Activated T-helper 17 cell treated with anti-CD3 and anti-CD28 coated beads, Interleukin-2, amount 50 U/mL, for 72 hours (primary cell): Measurements from ENCODE around the gene PPP1R3C. TPM values are rescaled to one million over a fixed set of nuclear protein-coding genes. Genes with fewer than 3 reads are reported as not detected.

ENCODE experiments used
- ATAC-seq: fragments of 150-1000 bp; cut with Tn5 transposase; replicated peaks from 2 replicates; pipeline ENCODE4 v1.10.0; 2021; ENCODE audit warnings: mild to moderate bottlenecking, moderate library complexity
- H3K27ac Mint-ChIP-seq: one replicate; pipeline ENCODE4 v1.8.0; 2022; ENCODE audit warnings: mixed read lengths
- H3K27me3 Mint-ChIP-seq: one replicate; pipeline ENCODE4 v1.8.0; 2022; ENCODE audit warnings: mixed read lengths
- H3K36me3 Mint-ChIP-seq: one replicate; pipeline ENCODE4 v1.8.0; 2022; ENCODE audit warnings: low read depth, mild to moderate bottlenecking, mixed read lengths
- H3K4me1 Mint-ChIP-seq: one replicate; pipeline ENCODE4 v1.8.0; 2022; ENCODE audit warnings: mixed read lengths
- H3K4me3 Mint-ChIP-seq: one replicate; pipeline ENCODE4 v1.8.0; 2022; ENCODE audit warnings: mild to moderate bottlenecking, mixed read lengths
- H3K9me3 Mint-ChIP-seq: one replicate; pipeline ENCODE4 v1.8.0; 2022; ENCODE audit warnings: mixed read lengths
- total RNA-seq, 2 donors: library from RNA; stranded (reverse); gene quantifications; one replicate each; pipeline ENCODE4 v1.2.3, GENCODE V29; 2022

Gene PPP1R3C
- total RNA-seq, 2 donors from 2014 or later: 0.64 TPM; not detected in 1

DNA sequence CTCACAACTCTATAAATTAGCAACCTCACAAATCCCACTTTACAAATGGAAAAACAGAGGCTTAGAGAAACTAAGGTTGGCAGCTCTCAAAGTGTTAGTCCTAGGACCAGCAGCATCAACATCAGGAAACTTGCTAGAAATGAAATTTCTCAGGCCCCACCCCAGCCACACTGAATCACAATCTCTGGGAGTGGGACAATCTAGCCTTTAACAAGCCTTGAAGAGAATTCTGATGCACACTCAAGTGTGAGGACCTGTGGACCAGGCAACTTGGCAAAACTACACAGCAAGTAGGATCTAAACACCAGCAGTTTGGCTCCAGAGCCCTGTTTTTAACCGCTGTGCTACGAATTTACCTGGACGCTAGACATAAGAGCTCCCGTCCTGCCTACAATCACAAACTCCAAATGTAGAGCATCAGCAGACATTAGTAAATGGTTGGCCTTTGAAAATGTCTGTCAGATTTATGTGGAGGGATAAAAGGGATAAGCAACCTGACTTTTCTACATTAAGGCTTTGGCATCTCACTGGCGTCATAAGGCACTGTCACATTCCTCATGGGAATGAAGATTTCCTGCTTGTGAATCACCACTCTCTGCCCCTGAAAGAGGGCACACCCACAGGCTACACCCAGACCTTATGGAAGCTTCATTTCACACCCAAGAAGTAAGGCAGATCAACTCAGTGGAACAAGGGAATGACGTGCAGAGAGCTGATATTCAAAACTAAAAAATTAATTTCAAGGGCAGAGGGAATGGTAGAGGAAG is 34.5 kb downstream of the PPP1R3C start:
- H3K4me1 Mint-ChIP-seq: no peaks in the 10 kb centered on the region
- no peak overlapping the region for H3K4me3 Mint-ChIP-seq
- no peaks in the 10 kb centered on the region for H3K36me3 Mint-ChIP-seq
- H3K27me3 Mint-ChIP-seq: peaks cover 21% of the 10 kb centered on the region
- H3K9me3 Mint-ChIP-seq: no peaks in the 10 kb centered on the region
- ATAC-seq: no peak
- H3K27ac Mint-ChIP-seq: no peak overlapping the region

DNA sequence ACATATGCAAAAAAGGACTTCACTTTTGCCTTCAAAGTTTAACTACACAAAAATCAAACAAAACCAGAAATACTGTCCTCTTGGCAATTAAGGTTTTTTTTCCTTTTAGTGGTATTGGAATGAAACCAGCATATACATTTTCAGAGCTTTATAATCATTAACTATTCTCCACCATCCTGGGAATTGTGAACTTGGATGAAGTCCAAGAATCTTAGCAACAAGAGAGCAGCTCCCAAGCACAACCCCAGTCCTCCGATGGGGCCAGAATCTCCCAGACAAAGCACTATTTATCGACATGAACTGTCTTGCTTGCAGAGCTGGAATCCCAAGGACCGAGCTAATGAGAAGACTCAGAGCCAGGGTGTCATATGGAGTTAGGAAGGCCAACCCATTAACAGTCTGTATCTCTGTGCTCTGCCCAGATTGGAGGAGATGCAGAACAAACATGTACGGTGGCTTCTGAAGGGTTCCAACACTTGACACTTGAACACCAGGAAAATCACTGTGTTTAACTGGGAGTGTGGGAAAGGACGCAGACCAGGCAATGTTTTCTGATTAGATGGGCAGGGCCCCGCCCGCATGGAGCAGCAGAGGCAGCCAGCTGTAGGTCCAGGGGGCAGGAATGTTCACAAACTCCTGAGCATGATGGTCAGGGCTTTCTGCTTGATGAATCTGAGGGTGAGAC is 35.5 kb downstream of the PPP1R3C start:
- H3K27ac Mint-ChIP-seq: no peak overlapping the region
- ATAC-seq: no peak

DNA sequence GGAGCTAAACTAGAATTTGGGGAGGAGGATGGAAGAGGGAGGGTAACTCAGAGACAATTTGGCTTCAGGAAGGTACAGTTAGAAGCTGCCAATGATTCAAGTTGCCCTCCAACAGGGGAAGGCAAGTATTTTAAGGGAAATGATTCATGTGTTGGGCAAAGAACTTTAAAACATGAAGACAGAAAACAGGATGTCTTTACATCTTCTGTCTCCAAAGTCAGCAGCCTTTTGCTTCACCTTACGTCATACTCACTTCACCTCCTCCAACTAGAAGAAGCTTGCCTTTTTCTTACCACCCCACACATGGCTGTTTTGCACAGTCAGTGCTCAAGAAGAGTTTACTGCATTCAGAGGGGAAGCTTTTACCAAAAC is 36.1 kb downstream of the PPP1R3C start:
- Mint-ChIP-seq H3K36me3 (no peaks in the 10 kb centered on the region), H3K27ac (no peak overlapping the region), H3K27me3 (peaks cover 24% of the 10 kb centered on the region), H3K4me3 (no peak overlapping the region), H3K9me3 (no peaks in the 10 kb centered on the region), H3K4me1 (no peaks in the 10 kb centered on the region)
- peak; percentile 45 for ATAC-seq

More for the DNA sequence above, 35.5 kb downstream of the PPP1R3C start:
- peaks cover 24% of the 10 kb centered on the region for H3K27me3 Mint-ChIP-seq
- H3K4me3 Mint-ChIP-seq: no peak overlapping the region
- no peaks in the 10 kb centered on the region for H3K36me3 Mint-ChIP-seq
- H3K4me1 Mint-ChIP-seq: no peaks in the 10 kb centered on the region
- no peaks in the 10 kb centered on the region for H3K9me3 Mint-ChIP-seq

DNA sequence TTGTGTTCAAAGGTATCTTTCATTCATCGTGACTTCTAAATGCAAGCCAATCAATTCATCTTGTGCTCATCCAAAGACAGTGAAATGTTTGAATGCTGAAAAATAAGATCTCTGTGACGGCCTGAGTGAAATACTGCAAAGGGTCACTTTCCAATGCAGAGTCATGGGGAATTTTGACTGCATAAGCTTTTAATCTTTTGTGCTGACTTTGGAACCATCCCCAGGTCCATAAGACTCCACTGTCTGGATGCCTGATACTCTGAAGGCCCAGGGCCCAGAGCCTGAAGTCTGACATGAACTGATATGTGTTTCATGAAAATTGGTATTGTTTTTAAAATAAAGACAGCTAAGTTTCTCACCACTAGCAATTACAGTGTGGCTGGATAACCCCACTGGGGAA is 39.0 kb downstream of the PPP1R3C start:
- H3K9me3 Mint-ChIP-seq: no peaks in the 10 kb centered on the region
- no peak overlapping the region for H3K4me3 Mint-ChIP-seq
- H3K27ac Mint-ChIP-seq: no peak overlapping the region
- no peaks in the 10 kb centered on the region for H3K4me1 Mint-ChIP-seq
- peaks cover 25% of the 10 kb centered on the region for H3K27me3 Mint-ChIP-seq
- H3K36me3 Mint-ChIP-seq: no peaks in the 10 kb centered on the region
- ATAC-seq: no peak

DNA sequence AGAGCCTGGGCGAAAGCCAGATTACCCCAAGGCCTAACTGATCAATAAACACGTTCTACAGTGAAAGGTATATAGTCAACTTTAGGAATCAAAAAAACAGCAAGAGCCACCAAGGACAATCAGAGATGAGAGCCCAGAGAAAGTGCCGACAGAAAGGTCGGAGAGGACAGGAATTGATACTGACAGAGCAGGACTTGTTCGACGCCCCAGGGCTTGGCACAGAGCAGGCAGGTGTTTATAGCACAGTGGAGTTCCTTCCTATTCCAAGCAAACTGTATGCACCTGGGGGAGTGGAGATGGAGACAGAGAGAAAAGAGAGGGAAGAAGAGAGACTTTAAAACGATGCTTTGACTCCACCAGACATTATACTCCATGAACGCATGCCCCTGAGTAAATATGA is 39.5 kb downstream of the PPP1R3C start:
- Mint-ChIP-seq H3K27me3 (peaks cover 22% of the 10 kb centered on the region), H3K36me3 (no peaks in the 10 kb centered on the region), H3K4me1 (no peaks in the 10 kb centered on the region), H3K4me3 (no peak overlapping the region), H3K9me3 (no peaks in the 10 kb centered on the region), H3K27ac (no peak overlapping the region)
- ATAC-seq: no peak

DNA sequence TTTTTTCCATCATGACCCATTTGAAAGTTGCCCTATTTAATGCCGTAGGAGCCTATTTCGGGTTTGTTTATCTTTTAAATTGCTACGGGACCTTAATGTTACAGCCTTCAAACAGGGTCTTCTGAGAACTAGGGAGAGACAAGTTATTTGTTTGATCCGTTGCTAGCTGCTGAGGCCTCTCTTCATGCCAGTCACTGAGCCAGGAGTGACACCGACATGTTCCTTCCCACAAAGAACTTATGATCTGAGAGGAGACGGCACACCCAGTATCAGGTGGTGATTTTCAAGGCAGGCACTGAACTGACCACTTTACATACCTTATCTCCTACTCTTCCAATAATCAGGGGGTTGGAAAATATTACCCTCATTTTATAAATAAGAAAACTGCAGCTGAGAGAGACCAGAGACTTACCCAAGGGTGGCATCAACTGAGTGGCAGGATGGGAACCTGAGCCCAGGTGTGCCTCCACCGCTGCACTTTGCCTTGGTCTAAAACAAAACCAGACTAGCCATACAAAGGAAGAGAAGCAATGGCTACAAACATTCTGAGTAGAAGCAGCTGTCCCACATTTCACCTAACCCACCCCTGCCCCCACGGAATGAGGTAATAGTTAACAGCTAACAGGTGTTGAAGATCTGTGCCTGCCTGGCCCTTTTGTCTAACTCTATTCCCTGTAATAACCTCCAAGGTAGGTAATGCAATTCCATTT is 40.5 kb downstream of the PPP1R3C start:
- H3K27ac Mint-ChIP-seq: no peak overlapping the region
- no peaks in the 10 kb centered on the region for H3K9me3 Mint-ChIP-seq
- ATAC-seq: no peak
- H3K4me1 Mint-ChIP-seq: no peaks in the 10 kb centered on the region
- no peak overlapping the region for H3K4me3 Mint-ChIP-seq
- H3K36me3 Mint-ChIP-seq: no peaks in the 10 kb centered on the region
- H3K27me3 Mint-ChIP-seq: peaks cover 22% of the 10 kb centered on the region

DNA sequence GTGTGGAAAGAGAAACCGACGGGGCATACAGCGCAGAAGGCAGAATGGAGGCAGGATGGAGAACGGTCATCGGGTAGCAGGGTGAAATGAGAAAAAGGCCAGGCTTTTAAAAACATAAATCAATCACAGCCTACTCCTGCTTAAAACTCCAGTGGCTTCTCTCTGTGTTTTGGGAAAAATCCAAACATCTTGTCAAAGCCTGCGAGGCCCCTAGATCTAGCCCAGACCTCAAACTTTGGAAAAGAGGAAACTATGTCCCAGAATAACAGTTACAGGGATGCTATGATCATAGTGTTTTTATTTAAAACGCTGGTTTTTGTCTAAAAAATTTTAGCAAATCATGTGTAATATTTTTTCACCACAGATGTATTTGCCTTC is 41.1 kb downstream of the PPP1R3C start:
- H3K27ac Mint-ChIP-seq: no peak overlapping the region
- H3K4me3 Mint-ChIP-seq: no peak overlapping the region
- H3K9me3 Mint-ChIP-seq: no peaks in the 10 kb centered on the region
- no peaks in the 10 kb centered on the region for H3K4me1 Mint-ChIP-seq
- peaks cover 22% of the 10 kb centered on the region for H3K27me3 Mint-ChIP-seq
- no peak for ATAC-seq
- H3K36me3 Mint-ChIP-seq: no peaks in the 10 kb centered on the region

DNA sequence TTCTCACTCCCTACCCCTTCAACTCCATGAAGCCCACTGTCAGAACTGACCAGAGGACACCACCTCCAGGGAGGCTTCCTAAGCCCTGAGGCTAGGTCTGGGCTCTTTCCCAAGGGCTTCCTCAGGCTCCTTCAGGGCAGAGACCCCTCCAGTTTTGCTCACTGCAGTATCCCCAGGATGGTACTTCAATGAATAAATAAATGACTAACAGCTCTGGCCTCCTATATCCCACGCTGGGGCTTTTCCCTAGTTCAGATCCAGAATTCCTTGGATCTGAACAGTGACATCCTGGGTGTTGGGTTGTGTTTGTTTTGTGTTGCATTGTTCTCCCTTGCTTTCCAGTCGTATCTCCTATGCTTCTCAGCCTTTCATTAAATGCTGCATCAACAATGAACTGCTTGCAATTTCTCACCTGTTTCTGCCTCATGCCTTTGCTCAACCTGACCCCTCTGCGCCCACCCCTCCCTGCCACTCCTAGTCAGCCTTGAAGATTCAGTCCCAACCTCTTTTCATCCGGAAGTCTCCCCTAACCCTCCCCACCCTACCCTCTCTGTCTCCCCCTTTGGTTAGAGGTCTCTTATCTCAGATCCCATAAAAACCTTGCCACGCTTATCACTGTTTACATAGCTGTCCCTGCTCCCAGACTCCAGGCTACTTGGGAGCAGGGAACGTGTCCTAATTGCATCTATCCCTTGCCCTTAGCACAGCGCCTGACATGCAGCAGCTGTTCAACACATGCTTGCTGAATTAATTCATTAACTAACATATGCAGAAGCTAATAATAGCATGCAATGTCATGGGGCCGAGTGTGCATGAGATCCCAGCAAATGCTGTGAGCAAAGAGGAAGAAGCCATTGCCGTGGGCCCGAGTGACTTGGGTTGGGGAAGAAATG is 41.7 kb downstream of the PPP1R3C start:
- Mint-ChIP-seq H3K9me3 (no peaks in the 10 kb centered on the region), H3K4me3 (no peak overlapping the region), H3K36me3 (no peaks in the 10 kb centered on the region), H3K27ac (no peak overlapping the region), H3K4me1 (no peaks in the 10 kb centered on the region), H3K27me3 (peaks cover 22% of the 10 kb centered on the region)
- ATAC-seq: no peak

DNA sequence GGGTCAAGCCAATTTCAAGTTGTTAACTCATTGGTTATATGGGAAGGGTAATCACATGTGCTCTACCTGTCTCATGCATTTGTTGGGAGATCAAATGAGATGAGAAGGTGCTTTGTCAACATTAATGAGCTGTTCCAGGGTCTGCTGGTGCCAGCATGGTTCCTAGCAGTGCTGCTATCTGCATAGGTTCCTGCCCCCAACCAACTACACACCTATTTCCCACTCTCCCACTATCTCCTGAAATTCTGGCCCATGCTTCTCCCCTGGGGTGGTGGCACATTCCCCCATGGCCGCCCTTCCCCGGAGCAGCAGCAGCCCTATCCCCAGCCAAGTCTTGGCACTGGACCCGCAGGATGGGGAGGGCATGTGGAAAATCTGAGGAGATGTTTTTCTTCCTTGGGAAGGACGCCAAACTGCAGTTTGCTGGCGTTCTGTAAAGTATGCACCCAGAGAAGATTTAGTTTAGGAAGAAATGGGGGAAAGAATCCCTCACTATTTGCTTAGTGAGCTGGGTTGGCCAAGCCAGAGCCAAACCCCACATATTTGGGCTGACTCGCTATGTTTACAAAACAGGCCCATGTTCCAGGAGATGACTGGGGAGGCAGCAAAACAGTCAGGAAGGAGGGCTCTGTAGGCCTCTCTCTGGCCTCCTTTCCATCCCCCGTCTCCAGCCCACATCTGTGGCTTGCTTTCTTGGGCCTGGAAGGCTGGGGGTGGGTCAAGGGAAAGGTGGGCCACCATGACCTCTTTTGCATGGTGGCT is 42.5 kb downstream of the PPP1R3C start:
- no peak for ATAC-seq
- no peak overlapping the region for H3K27ac Mint-ChIP-seq
- no peaks in the 10 kb centered on the region for H3K9me3 Mint-ChIP-seq
- no peaks in the 10 kb centered on the region for H3K4me1 Mint-ChIP-seq
- no peaks in the 10 kb centered on the region for H3K36me3 Mint-ChIP-seq
- H3K27me3 Mint-ChIP-seq: peaks cover 22% of the 10 kb centered on the region
- H3K4me3 Mint-ChIP-seq: no peak overlapping the region

DNA sequence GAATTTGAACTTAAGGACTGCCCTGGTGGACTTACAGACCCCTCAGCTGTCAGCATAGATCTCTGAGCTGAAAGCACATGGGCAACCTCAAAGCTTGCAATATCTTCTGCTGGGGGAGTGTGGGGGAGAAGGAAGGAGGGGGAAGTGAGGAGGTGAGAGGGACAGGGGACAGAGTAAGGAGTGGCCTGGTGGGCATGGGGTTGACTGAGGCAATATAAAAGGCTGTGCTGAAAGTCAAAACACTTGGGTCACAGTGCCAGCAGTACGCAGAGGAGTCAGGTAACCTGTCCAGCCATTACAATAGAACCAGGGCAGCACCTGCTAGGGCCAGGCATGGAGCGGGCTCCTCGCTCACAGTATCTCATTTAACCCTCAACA is 43.2 kb downstream of the PPP1R3C start:
- H3K27ac Mint-ChIP-seq: no peak overlapping the region
- H3K4me3 Mint-ChIP-seq: no peak overlapping the region
- no peak for ATAC-seq
- peaks cover 25% of the 10 kb centered on the region for H3K27me3 Mint-ChIP-seq
- H3K36me3 Mint-ChIP-seq: no peaks in the 10 kb centered on the region
- no peaks in the 10 kb centered on the region for H3K4me1 Mint-ChIP-seq
- H3K9me3 Mint-ChIP-seq: no peaks in the 10 kb centered on the region

DNA sequence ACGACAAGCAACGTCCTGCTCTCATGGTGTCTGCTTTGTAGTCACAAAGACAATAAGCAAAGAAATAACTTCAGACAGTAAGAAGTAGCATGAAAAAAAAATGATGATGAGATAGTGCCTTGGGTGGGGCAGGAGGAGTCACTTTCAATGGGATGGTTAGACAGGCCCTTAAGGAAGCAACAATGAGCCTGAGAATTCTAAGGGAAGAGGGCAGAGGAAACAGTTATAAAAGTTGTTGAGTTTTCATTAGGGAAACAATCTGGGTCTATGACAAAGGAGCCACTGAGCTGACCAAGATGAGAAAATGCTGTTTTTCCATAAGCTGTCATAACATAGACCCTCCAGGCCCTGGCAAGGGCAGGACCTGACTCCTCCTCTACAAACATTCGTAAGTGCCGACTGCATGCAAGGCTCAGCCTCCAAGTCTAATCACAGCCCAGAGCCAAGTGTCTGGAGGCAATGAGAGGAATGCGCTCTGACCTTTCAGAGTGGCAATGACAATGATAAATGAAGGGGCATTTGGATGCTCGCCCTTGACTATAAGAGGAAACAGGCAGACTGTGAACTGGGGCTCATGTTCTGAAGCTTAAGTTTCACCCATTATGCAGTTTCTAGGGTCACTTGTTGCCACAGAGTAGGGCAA is 43.7 kb downstream of the PPP1R3C start:
- H3K27ac Mint-ChIP-seq: no peak overlapping the region
- no peak for ATAC-seq
- H3K36me3 Mint-ChIP-seq: no peaks in the 10 kb centered on the region
- peaks cover 21% of the 10 kb centered on the region for H3K27me3 Mint-ChIP-seq
- no peaks in the 10 kb centered on the region for H3K4me1 Mint-ChIP-seq
- H3K4me3 Mint-ChIP-seq: no peak overlapping the region
- no peaks in the 10 kb centered on the region for H3K9me3 Mint-ChIP-seq

DNA sequence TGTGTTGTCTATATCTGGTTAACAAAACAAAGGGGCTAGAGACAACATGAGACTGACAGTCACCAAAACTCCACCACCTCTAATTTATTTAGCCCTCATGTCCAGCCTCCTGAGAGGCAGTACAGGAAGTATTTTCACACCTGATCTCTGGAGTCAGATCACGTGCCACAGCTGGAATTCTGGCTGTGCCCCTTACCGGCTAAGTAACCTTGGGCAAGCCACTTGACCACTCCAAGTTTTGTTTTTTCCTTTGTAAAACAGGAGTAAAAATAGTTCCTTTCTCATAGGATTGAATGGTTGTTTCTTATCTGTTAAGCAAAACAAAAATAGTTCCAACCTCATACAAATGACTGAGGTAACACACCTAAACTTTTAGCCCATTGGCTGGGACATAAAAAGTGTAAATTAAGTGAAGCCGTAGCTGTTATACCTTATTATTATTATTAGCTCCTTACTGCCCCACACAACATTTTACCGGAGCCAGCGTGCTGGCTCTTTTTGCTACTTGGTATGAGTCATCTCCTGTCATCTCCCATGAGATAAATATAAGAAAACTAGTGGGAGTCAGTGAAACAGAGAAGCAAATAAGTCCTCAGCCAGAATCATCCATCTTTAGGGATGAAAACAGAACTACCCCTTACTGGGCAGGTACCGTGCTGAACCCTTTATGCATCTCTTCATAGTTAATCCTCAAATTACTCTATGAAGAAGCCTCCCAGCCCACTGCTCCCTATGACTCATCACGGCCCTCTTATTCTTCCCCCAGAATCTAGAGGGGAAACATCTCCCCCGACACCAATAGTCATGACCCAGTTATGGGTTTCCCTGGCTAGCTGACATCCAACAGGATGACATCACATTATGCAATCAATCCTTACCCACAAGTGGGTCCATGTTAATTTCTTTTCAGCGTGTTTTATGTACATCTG is 44.9 kb downstream of the PPP1R3C start:
- ATAC-seq: no peak
- no peaks in the 10 kb centered on the region for H3K4me1 Mint-ChIP-seq

More for the DNA sequence above, 44.9 kb downstream of the PPP1R3C start:
- H3K36me3 Mint-ChIP-seq: no peaks in the 10 kb centered on the region
- H3K27me3 Mint-ChIP-seq: peaks cover 15% of the 10 kb centered on the region
- no peaks in the 10 kb centered on the region for H3K9me3 Mint-ChIP-seq
- H3K4me3 Mint-ChIP-seq: no peak overlapping the region
- no peak overlapping the region for H3K27ac Mint-ChIP-seq
